ENCODE results near the gene RGPD6.
"Not testable (repeated sequence)": the region's sequence is repeated elsewhere in the genome, so short reads cannot be mapped to it uniquely, and the experiment has no call there.

RGPD6 gene

DNA sequence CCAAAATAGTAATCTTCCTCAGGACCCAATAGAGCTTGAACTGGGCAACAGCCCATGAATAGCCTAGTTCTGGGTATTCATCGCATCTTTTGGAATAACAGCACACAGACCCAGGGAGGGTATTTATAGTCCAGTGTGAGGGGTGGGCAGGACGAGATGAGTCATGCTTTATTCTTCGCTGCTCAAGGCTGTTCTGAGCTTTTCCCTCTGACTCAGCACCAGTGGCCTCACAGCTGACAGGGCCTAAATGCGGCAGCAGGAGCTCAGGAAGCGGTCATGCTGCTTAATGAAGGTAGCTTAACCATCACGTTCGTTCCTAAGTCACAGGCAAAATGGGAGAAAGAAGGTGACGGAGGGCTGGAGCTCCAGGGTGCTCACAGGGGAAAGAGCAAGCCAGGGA, 111.7 kb downstream of the RGPD6 start:
- H3K9me3 ChIP-seq (ENCODE audit: control insufficient read depth, insufficient read depth, low read length); H3K9ac ChIP-seq (ENCODE audit: low read depth, low read length); H3K4me1 ChIP-seq (ENCODE audit: insufficient read depth, low read length); H3K36me3 ChIP-seq (ENCODE audit: insufficient read depth, low read length): not testable (repeated sequence)

All from ES-I3 (cell line).